Karpas-422 (cell line): ENCODE data around the gene TNS3. TPM values are rescaled to one million over a fixed set of nuclear protein-coding genes. Genes with fewer than 3 reads are reported as not detected.

Experiments
- DNase-seq: peaks from one replicate; pipeline ENCODE4 v3.0.0-alpha.2; 2015
- H2AFZ ChIP-seq: fragments of 200-600 bp; sonication (generic); 2 replicates; pipeline ENCODE4 v1.6.1; 2014; ENCODE audit warnings: antibody characterized with exemption, low read length, mixed read lengths
- H3K27ac ChIP-seq: fragments of 200-600 bp; sonication (generic); 2 replicates; pipeline ENCODE4 v1.5.1; 2014; ENCODE audit warnings: mild to moderate bottlenecking, low read length, moderate library complexity
- H3K27me3 ChIP-seq: fragments of 200-600 bp; sonication (generic); 2 replicates; pipeline ENCODE4 v1.6.1; 2014; ENCODE audit warnings: low read length, mixed read lengths
- H3K36me3 ChIP-seq: fragments of 200-600 bp; sonication (generic); 2 replicates; pipeline ENCODE4 v1.6.1; 2014; ENCODE audit warnings: low read length, mixed read lengths; ENCODE audit not compliant: insufficient read depth
- H3K4me1 ChIP-seq: fragments of 200-600 bp; sonication (generic); 2 replicates; pipeline ENCODE4 v1.6.1; 2014; ENCODE audit warnings: mild to moderate bottlenecking, low read length, mixed read lengths
- H3K4me2 ChIP-seq: fragments of 200-600 bp; sonication (generic); 2 replicates; pipeline ENCODE4 v1.6.1; 2014; ENCODE audit warnings: low read length, low read depth, mild to moderate bottlenecking; ENCODE audit not compliant: poor library complexity, severe bottlenecking
- H3K4me3 ChIP-seq: fragments of 200-600 bp; sonication (generic); 2 replicates; pipeline ENCODE4 v1.5.1; 2014; ENCODE audit warnings: mild to moderate bottlenecking, antibody characterized with exemption, low read length, mixed read lengths
- H3K79me2 ChIP-seq: fragments of 200-600 bp; sonication (generic); 2 replicates; pipeline ENCODE4 v1.6.1; 2014; ENCODE audit warnings: mild to moderate bottlenecking, low read length, mixed read lengths
- H3K9ac ChIP-seq: fragments of 200-600 bp; sonication (generic); 2 replicates; pipeline ENCODE4 v1.6.0; 2014; ENCODE audit warnings: low read length
- H3K9me2 ChIP-seq: fragments of 200-600 bp; sonication (generic), shearing (Covaris generic); replicated peaks from 2 replicates; pipeline ENCODE4 v1.6.0; 2014; ENCODE audit warnings: mild to moderate bottlenecking, low read length, moderate library complexity; ENCODE audit not compliant: insufficient read depth
- H3K9me3 ChIP-seq: fragments of 300-700, 200-600 bp; sonication (generic); 2 replicates; pipeline ENCODE4 v1.6.1; 2014; ENCODE audit warnings: low read length, mixed read lengths
- H4K20me1 ChIP-seq: fragments of 200-600 bp; sonication (generic); 2 replicates; pipeline ENCODE4 v1.6.1; 2014; ENCODE audit warnings: mild to moderate bottlenecking, antibody characterized with exemption, low read length, low read depth; ENCODE audit not compliant: insufficient read depth
- total RNA-seq: library from RNA; depleted of rRNA; stranded (reverse); fragments of >200 nt; shearing (Covaris generic); gene quantifications from 2 replicates; pipeline ENCODE4 v1.2.3, GENCODE V29; 2014; ENCODE audit warnings: low replicate concordance

TNS3 gene
- total RNA-seq, 1 experiment from 2014 or later, result 56.6 TPM

DNA sequence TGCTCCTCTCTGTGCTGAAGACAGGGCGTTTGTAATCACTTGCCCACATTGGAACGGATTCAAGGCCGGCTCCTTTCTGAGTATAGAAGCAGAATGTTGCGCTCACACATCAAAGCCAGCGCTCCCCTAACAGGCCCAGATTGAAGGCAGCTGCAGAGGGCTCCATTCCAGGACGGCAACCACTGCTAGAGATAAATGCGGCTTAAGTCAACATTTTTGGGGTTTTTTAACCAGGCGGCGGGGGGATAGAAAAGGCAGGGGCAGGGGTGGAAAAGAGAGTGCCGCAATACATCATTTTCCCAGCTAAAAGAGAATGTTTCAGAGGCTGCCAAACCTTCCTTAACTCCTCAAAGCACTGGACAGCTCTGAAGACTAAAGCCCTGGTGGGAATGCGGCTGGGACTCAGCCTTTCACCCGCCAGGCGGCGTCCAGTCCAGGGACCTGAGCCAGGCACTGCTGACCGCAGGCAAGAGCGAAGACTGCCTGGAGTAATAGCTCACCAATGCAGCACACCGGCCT, 189.6 kb downstream of the TNS3 start:
- Histone ChIP-seq H3K9ac (no peak overlapping the region), H3K27ac (no peak overlapping the region), H3K4me3 (no peak overlapping the region), H3K27me3 (no peaks in the 10 kb centered on the region), H3K4me2 (no peak overlapping the region), H3K79me2 (no peaks in the 10 kb centered on the region; the same call in 1 of the 2 replicates), H2AFZ (no peak overlapping the region), H3K9me2 (no peaks in the 10 kb centered on the region), H3K4me1 (peaks cover 26% of the 10 kb centered on the region), H3K36me3 (peaks cover 35% of the 10 kb centered on the region; the same call in 1 of the 2 replicates), H3K9me3 (no peaks in the 10 kb centered on the region), H4K20me1 (no peaks in the 10 kb centered on the region)
- no peak for DNase-seq

DNA sequence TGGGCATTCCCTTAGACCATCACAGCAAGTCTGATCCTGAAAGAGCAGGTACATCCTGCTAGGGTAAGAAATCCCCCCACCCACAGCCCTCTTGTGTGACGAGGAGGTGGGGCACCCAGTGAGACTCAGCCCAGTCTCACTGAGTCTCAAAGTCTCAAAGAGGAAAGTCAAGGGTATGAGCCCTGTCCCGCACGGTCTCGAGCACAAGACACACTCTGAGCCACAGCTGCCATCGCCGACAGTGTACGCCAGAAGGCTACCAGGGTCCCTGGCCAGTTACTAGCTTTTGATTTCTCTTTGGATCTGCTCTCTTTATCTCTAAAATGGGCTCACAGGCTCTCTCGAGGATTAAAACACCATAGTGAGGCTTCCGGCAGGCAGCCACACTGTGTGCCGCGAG, 190.2 kb downstream of the TNS3 start:
- Histone ChIP-seq H3K4me1 (peaks cover 26% of the 10 kb centered on the region), H3K9me2 (no peaks in the 10 kb centered on the region), H3K27me3 (no peaks in the 10 kb centered on the region), H3K27ac (no peak overlapping the region), H3K4me3 (no peak overlapping the region), H3K4me2 (no peak overlapping the region), H3K79me2 (no peaks in the 10 kb centered on the region), H4K20me1 (no peaks in the 10 kb centered on the region), H3K9ac (no peak overlapping the region), H3K36me3 (peaks cover 31% of the 10 kb centered on the region; the same call in 1 of the 2 replicates), H2AFZ (no peak overlapping the region), H3K9me3 (no peaks in the 10 kb centered on the region)
- DNase-seq, result no peak

DNA sequence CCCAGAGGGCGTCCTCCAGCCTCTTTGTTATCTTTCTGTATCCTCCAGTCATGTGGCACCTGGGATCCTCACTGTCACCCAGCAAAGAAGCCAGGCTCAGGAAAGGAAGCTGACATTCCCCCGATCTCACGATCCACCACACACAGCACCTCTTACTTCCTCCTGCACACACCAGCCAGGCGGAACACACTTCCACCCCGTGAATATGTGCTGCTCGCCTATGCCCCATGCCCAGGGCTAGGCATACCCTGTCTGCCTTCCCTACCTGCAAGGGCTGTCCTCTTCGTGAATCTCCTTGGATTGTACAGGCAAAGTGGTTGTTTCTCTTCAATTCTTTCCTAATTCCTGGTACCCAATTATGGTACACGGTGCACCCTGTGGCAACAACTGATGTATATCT, 191.0 kb downstream of the TNS3 start:
- H2AFZ ChIP-seq, result no peak overlapping the region
- H3K79me2 ChIP-seq, result 0 out of 2 replicates have a peak, but pooled peaks cover 2% of the 10 kb centered on the region
- H3K4me3 ChIP-seq, result no peak overlapping the region
- H3K9me2 ChIP-seq, result no peaks in the 10 kb centered on the region
- H3K36me3 ChIP-seq, result peaks cover 27% of the 10 kb centered on the region; the same call in 1 of the 2 replicates
- H3K27ac ChIP-seq, result no peak overlapping the region
- no peaks in the 10 kb centered on the region for H3K9me3 ChIP-seq
- H4K20me1 ChIP-seq, result no peaks in the 10 kb centered on the region
- H3K9ac ChIP-seq, result no peak overlapping the region
- no peaks in the 10 kb centered on the region for H3K27me3 ChIP-seq
- H3K4me2 ChIP-seq, result no peak overlapping the region
- peaks cover 26% of the 10 kb centered on the region for H3K4me1 ChIP-seq
- no peak for DNase-seq

DNA sequence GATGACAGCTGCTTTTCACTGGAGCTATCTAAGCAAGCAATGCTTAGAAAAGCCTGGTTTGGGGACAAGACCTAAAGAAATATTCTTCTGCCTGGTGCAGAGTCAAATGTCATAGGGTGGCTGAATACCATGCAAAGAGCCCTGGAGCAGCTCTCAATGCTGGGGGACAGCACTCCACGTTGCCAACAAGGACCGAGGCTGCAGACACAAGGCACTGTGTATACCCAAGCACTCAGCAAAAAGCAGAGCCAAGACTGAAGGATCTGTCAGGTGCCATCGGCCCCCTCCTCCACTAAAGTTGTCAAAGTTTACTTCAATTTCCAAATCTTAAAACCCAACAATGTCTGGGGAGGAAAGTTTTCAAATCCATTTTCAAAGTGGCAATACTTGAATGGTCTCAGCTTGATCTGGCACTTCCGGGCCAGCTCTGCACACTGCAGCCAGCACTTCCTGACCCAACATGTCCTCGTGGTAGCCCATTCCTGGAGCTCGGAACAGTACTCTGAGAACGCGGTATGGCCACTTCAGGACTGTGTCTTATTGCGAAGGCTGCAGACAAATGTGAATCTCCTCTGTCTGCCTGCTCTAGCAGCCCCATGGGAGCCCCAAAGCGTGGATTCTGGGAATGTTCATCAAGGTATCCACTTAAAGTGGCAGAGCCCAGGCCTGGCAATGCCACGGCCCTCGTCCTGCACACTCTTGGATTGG, 191.8 kb downstream of the TNS3 start:
- Histone ChIP-seq H3K9me2 (no peaks in the 10 kb centered on the region), H2AFZ (no peak overlapping the region), H3K27me3 (no peaks in the 10 kb centered on the region), H3K4me1 (peaks cover 26% of the 10 kb centered on the region), H3K4me3 (no peak overlapping the region), H4K20me1 (no peaks in the 10 kb centered on the region), H3K36me3 (peaks cover 18% of the 10 kb centered on the region; the same call in 1 of the 2 replicates), H3K4me2 (no peak overlapping the region), H3K9ac (no peak overlapping the region), H3K79me2 (0 out of 2 replicates have a peak, but pooled peaks cover 5% of the 10 kb centered on the region), H3K27ac (no peak overlapping the region), H3K9me3 (no peaks in the 10 kb centered on the region)
- no peak for DNase-seq

DNA sequence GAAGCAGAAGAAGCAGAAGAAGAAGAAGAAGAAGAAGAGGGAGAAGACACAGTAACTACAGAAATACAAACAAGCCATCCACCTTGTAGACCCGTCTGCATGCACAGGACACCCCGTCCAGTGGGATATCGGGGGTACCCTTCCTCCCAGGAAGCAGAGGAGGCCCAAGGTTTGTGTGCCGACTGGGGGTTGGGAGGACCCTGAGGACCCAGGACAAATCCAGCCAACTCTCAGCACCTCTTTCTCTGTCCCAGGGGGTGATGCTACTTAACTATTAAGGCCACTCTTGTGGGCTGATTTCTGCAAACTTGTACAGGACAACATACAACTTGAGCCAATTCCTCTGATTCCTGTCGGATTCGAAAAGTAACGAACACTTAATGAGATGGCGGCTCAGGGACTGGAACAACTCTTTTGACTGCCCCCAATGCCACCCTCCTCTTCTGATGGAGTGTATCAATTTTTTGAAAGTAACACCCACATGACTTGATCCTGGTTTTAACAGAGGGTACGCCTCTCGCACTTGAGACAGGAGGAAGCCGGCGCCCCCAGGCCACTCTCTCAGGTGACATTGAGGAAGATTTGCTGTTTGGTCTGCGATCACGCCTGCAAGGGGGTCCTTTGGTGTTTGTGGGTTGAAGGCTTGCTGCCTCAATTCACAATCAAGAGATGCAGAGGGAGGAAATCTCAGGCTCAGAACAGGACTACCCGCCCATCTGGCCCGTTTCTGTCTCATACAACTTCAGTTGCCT, 192.6 kb downstream of the TNS3 start:
- Histone ChIP-seq H3K9me3 (no peaks in the 10 kb centered on the region), H3K36me3 (0 out of 2 replicates have a peak, but pooled peaks cover 13% of the 10 kb centered on the region), H3K27ac (no peak overlapping the region; the same call in 1 of the 2 replicates), H4K20me1 (no peaks in the 10 kb centered on the region), H3K9me2 (no peaks in the 10 kb centered on the region), H3K27me3 (no peaks in the 10 kb centered on the region), H3K4me2 (no peak overlapping the region), H3K4me1 (peaks cover 26% of the 10 kb centered on the region), H3K4me3 (no peak overlapping the region), H3K79me2 (0 out of 2 replicates have a peak, but pooled peaks cover 5% of the 10 kb centered on the region), H3K9ac (no peak overlapping the region), H2AFZ (no peak overlapping the region)
- no peak for DNase-seq

DNA sequence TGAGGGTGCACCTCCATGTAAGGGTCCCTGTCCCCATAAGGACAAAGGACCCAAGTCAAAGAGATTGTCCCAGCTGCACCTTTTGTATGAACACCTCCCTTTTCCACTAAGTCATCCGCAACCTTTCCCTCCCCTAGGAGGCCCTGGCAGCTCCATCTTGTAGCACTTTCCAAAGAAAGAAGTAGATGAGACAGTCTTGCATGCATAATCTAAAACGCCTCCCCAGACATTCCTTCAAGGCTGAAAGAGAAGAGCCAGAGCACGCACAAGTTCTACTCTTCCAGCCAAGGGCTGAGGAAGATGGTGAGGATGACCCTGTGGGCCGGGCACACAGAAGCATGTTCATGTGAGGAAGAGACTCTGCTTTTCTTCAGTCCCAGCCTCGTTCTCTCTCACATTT, 194.4 kb downstream of the TNS3 start:
- no peak overlapping the region for H3K4me3 ChIP-seq
- H3K27me3 ChIP-seq, result no peaks in the 10 kb centered on the region
- no peak overlapping the region for H2AFZ ChIP-seq
- no peak overlapping the region for H3K4me2 ChIP-seq
- H3K9me3 ChIP-seq, result no peaks in the 10 kb centered on the region
- 0 out of 2 replicates have a peak, but pooled peaks cover 13% of the 10 kb centered on the region for H3K36me3 ChIP-seq
- no peak overlapping the region for H3K27ac ChIP-seq
- no peaks in the 10 kb centered on the region for H4K20me1 ChIP-seq
- 0 out of 2 replicates have a peak, but pooled peaks cover 5% of the 10 kb centered on the region for H3K79me2 ChIP-seq
- no peak overlapping the region for H3K9ac ChIP-seq
- peaks cover 26% of the 10 kb centered on the region for H3K4me1 ChIP-seq
- no peak for DNase-seq
- H3K9me2 ChIP-seq, result no peaks in the 10 kb centered on the region

DNA sequence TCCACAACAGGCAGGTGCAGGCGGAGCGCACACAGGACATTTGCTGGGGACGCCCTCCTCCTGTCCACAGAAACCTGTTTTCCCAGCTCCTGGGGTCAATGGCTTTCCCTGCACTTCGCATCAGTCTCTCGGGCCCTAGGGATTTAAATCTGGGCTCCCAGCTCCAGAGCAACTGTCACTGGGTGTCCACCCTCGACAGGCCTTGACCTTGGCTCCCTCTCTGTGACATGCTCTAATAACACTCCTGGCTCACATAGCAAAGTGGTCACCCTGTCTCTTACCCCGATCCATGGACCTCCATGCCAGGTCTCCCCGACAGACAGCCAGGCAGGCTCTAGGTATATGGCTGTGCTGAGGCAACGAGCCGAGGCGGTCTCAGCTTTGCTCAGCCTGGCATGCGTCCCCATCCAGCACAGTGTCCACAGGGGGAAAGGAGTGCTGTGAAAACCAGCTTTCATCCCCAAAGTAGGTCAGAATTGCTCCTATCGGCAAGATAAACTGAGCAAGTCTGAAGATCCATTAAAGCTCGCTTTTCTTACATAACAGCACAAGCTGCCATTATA, 195.6 kb downstream of the TNS3 start:
- Histone ChIP-seq H4K20me1 (no peaks in the 10 kb centered on the region), H3K4me2 (no peak overlapping the region)
- no peak for DNase-seq

More for the DNA sequence above, 195.6 kb downstream of the TNS3 start:
- Histone ChIP-seq H2AFZ (no peak overlapping the region), H3K27ac (no peak overlapping the region), H3K9ac (no peak overlapping the region), H3K9me2 (no peaks in the 10 kb centered on the region), H3K27me3 (no peaks in the 10 kb centered on the region), H3K9me3 (no peaks in the 10 kb centered on the region), H3K4me1 (peaks cover 26% of the 10 kb centered on the region), H3K4me3 (no peak overlapping the region), H3K79me2 (0 out of 2 replicates have a peak, but pooled peaks cover 5% of the 10 kb centered on the region), H3K36me3 (0 out of 2 replicates have a peak, but pooled peaks cover 11% of the 10 kb centered on the region)
